Left ventricle myocardium inferior (tissue), 1 donor: Measurements from ENCODE around the gene RNLS. TPM values are rescaled to one million over a fixed set of nuclear protein-coding genes. Genes with fewer than 3 reads are reported as not detected.

ENCODE experiments used
- DNase-seq: peaks from one replicate; pipeline ENCODE4 v3.0.0-alpha.2; 2020
- H3K27ac ChIP-seq: fragments of 200-600 bp; replicated peaks from 2 replicates; pipeline ENCODE4 v1.8.0; 2021
- H3K27me3 ChIP-seq: fragments of 200-600 bp; 2 replicates; pipeline ENCODE4 v1.8.0; 2021; ENCODE audit warnings: low read depth
- H3K36me3 ChIP-seq: fragments of 200-600 bp; 2 replicates; pipeline ENCODE4 v1.8.0; 2021
- H3K4me1 ChIP-seq: fragments of 200-600 bp; 2 replicates; pipeline ENCODE4 v1.8.0; 2021
- H3K4me3 ChIP-seq: fragments of 200-600 bp; 2 replicates; pipeline ENCODE4 v1.8.0; 2021; ENCODE audit warnings: mild to moderate bottlenecking, moderate library complexity
- H3K9me3 ChIP-seq: fragments of 200-600 bp; replicated peaks from 2 replicates; pipeline ENCODE4 v1.8.0; 2021
- CTCF ChIP-seq: fragments of 200-600 bp; IDR thresholded peaks from 2 replicates; pipeline ENCODE4 v1.8.0; 2021; ENCODE audit warnings: antibody characterized with exemption, mild to moderate bottlenecking, borderline replicate concordance
- intact Hi-C: fragments of 100-400 bp; cut with micrococcal nuclease; formaldehyde crosslinking; loops from one replicate; pipeline ENCODE4 v1.11.0; 2022
- total RNA-seq: library from RNA; stranded (reverse); fragmentation: NEBNext Ultra II Directional; extraction: Animal tissue kit (Norgen Biotek cat#: 25700); gene quantifications from one replicate; pipeline ENCODE4 v1.2.1, GENCODE V29; 2021
- donor health status: DM: no; HTN: yes; CAD: no; lungs with severe emphysema.

Gene RNLS
- total RNA-seq, 1 donor from 2014 or later: 14.3 TPM

GRCh38 chr10:88409824-88410223, 173.3 kb downstream of the RNLS start:
- intact Hi-C loops: no loop called here

GRCh38 chr10:88409236-88409635, 173.9 kb downstream of the RNLS start:
- H3K4me3 ChIP-seq: no peak overlapping the region
- H3K27ac ChIP-seq: no peak overlapping the region
- no peaks in the 10 kb centered on the region for H3K9me3 ChIP-seq
- no peaks in the 10 kb centered on the region for H3K27me3 ChIP-seq
- H3K36me3 ChIP-seq: no peaks in the 10 kb centered on the region
- DNase-seq: no peak
- H3K4me1 ChIP-seq: peaks cover 2% of the 10 kb centered on the region
- TF ChIP-seq CTCF: no peak
- intact Hi-C loops: no loop called here

More at GRCh38 chr10:88409824-88410223, 173.3 kb downstream of the RNLS start:
- Histone ChIP-seq H3K4me1 (peaks cover under 1% of the 10 kb centered on the region), H3K27me3 (no peaks in the 10 kb centered on the region), H3K9me3 (no peaks in the 10 kb centered on the region), H3K27ac (no peak overlapping the region), H3K36me3 (no peaks in the 10 kb centered on the region), H3K4me3 (no peak overlapping the region)
- DNase-seq: no peak
- TF ChIP-seq CTCF: no peak

GRCh38 chr10:88408096-88408495, 175.0 kb downstream of the RNLS start:
- Histone ChIP-seq H3K27ac (no peak overlapping the region), H3K4me1 (peaks cover 2% of the 10 kb centered on the region), H3K27me3 (no peaks in the 10 kb centered on the region), H3K4me3 (no peak overlapping the region), H3K9me3 (no peaks in the 10 kb centered on the region), H3K36me3 (no peaks in the 10 kb centered on the region)
- no peak for TF ChIP-seq CTCF
- DNase-seq: no peak
- intact Hi-C loops: no loop called here

GRCh38 chr10:88404133-88404532, 179.0 kb downstream of the RNLS start:
- TF ChIP-seq CTCF: no peak
- no peak for DNase-seq
- intact Hi-C loops: loop anchor here (5.0 kb wide), 1 partner anchor 148 kb away; no protein-coding TSS in a partner anchor

GRCh38 chr10:88401671-88402347, 181.3 kb downstream of the RNLS start:
- no peak for DNase-seq
- H3K4me3 ChIP-seq: no peak overlapping the region
- H3K36me3 ChIP-seq: no peaks in the 10 kb centered on the region
- H3K4me1 ChIP-seq: peaks cover 2% of the 10 kb centered on the region
- peaks cover 30% of the 10 kb centered on the region for H3K9me3 ChIP-seq
- intact Hi-C loops: loop anchor here (5.0 kb wide), 1 partner anchor 150 kb away; no protein-coding TSS in a partner anchor
- H3K27me3 ChIP-seq: no peaks in the 10 kb centered on the region
- peak; percentile 41 for TF ChIP-seq CTCF
- no peak overlapping the region for H3K27ac ChIP-seq

More at GRCh38 chr10:88404133-88404532, 179.0 kb downstream of the RNLS start:
- H3K4me1 ChIP-seq: peaks cover 2% of the 10 kb centered on the region
- peaks cover 7% of the 10 kb centered on the region for H3K9me3 ChIP-seq
- H3K27ac ChIP-seq: no peak overlapping the region
- H3K36me3 ChIP-seq: no peaks in the 10 kb centered on the region
- no peaks in the 10 kb centered on the region for H3K27me3 ChIP-seq
- no peak overlapping the region for H3K4me3 ChIP-seq
